ENCODE measurements around the gene PLCB3.

Gene PLCB3

GRCh38 chr11:64222651-64223000, 28.7 kb upstream of the PLCB3 start:
- DNase-seq (ENCODE audit: low read depth in 3 of 3), result no peak

- DNase-seq (ENCODE audit: low read depth in 3 of 3), result no peak
These were observed 28.2 kb upstream of the PLCB3 start for GRCh38 chr11:64223001-64223651.

GRCh38 chr11:64224151-64224890, 27.0 kb upstream of the PLCB3 start:
- no peak for DNase-seq (ENCODE audit: low read depth in 3 of 3)

GRCh38 chr11:64224891-64225607, 26.3 kb upstream of the PLCB3 start:
- no peak for DNase-seq (ENCODE audit: low read depth in 3 of 3)

GRCh38 chr11:64225608-64226506, 25.5 kb upstream of the PLCB3 start, which contains the start of the genes NUDT22 and TRPT1:
Gene NUDT22 (plus strand): TSS chr11:64226274. CDS start chr11:64226653, 379 bp downstream.
Gene TRPT1 (minus strand): TSS chr11:64226186. CDS start chr11:64225860, 326 bp downstream.
- DNase-seq (ENCODE audit: low read depth in 3 of 3), result peak; percentile 86 to 95 (median 88)

GRCh38 chr11:64226507-64227051, 24.8 kb upstream of the PLCB3 start:
- DNase-seq (ENCODE audit: low read depth in 3 of 3), result peak in 1 of 3 donors; percentile 51

GRCh38 chr11:64227405-64227956, 23.8 kb upstream of the PLCB3 start:
- DNase-seq (ENCODE audit: low read depth in 3 of 3), result no peak

- no peak for DNase-seq (ENCODE audit: low read depth in 3 of 3)
These were observed 22.1 kb upstream of the PLCB3 start for GRCh38 chr11:64229090-64229743.

- no peak for DNase-seq (ENCODE audit: low read depth in 3 of 3)
These were observed 21.6 kb upstream of the PLCB3 start for GRCh38 chr11:64229744-64230170.

GRCh38 chr11:64230171-64230984, 21.0 kb upstream of the PLCB3 start, which contains the start of gene DNAJC4:
Gene DNAJC4 (plus strand): TSS chr11:64230548. CDS start chr11:64230855, 307 bp downstream.
- DNase-seq (ENCODE audit: low read depth in 3 of 3), result peak; percentile 74 to 90 (median 76)

- DNase-seq (ENCODE audit: low read depth in 3 of 3), result no peak
These were observed 20.4 kb upstream of the PLCB3 start for GRCh38 chr11:64230985-64231365.

GRCh38 chr11:64231546-64231945, 19.8 kb upstream of the PLCB3 start:
- no peak for DNase-seq (ENCODE audit: low read depth in 3 of 3)

- no peak for DNase-seq (ENCODE audit: low read depth in 3 of 3)
These were observed 19.0 kb upstream of the PLCB3 start for GRCh38 chr11:64232182-64232966.

- DNase-seq (ENCODE audit: low read depth in 3 of 3), result no peak
These were observed 18.4 kb upstream of the PLCB3 start for GRCh38 chr11:64232967-64233315.

GRCh38 chr11:64233913-64234586, 17.3 kb upstream of the PLCB3 start, which contains the start of gene VEGFB:
Gene VEGFB (plus strand): TSS chr11:64234584. CDS start chr11:64234834, 250 bp downstream.
- peak in 1 of 3 donors; percentile 58 for DNase-seq (ENCODE audit: low read depth in 3 of 3)

- no peak for DNase-seq (ENCODE audit: low read depth in 3 of 3)
These were observed 16.5 kb upstream of the PLCB3 start for GRCh38 chr11:64234647-64235379.

Measured in stimulated activated CD4-positive, alpha-beta T cell treated with anti-CD3 and anti-CD28 coated beads, TNF-alpha, amount 100 ng/mL, for 48 hours (primary cell).